Esophagus squamous epithelium (tissue), 4 donors: ENCODE results near the gene WDR54.

Experiments
- POLR2A ChIP-seq, 4 donors: fragments of 450-650 bp; IDR thresholded peaks; one replicate each; pipeline ENCODE4 v1.6.1; 2017; ENCODE audit warnings: antibody characterized with exemption in 4 of 4, mild to moderate bottlenecking in 4 of 4, moderate library complexity in 3 of 4
- TF ChIP-seq, protein P1 (sequence below), 6 experiments: fragments of 450-650 bp in 4 of 6; fragments of 200-600 bp in 2 of 6; sonication (generic) in 2 of 6; IDR thresholded peaks; one replicate each; pipeline ENCODE4 v1.5.1; 2016 to 2019; ENCODE audit warnings: antibody characterized with exemption in 6 of 6, mild to moderate bottlenecking in 4 of 6, moderate library complexity in 4 of 6

DNA sequence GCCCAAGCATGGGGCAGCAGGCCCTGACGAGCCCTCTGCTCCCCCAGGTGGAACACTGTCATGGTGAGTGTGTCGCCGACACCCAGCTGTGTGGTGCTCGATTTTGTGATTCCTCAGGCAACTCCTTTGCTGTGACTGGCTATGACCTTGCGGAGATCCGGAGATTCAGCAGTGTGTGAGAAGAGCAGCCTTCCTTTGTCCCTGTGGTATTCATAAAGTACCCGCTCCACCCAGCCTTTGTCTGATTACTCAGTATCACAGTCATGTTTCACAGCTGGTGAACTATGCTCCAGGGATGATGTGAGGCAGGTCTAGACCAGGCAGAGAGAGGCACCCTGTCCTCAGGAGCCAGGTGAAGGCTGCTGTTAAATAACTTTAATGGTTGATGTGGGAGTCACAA, 4.0 kb downstream of the WDR54 start:
- TF ChIP-seq, protein P1, sequence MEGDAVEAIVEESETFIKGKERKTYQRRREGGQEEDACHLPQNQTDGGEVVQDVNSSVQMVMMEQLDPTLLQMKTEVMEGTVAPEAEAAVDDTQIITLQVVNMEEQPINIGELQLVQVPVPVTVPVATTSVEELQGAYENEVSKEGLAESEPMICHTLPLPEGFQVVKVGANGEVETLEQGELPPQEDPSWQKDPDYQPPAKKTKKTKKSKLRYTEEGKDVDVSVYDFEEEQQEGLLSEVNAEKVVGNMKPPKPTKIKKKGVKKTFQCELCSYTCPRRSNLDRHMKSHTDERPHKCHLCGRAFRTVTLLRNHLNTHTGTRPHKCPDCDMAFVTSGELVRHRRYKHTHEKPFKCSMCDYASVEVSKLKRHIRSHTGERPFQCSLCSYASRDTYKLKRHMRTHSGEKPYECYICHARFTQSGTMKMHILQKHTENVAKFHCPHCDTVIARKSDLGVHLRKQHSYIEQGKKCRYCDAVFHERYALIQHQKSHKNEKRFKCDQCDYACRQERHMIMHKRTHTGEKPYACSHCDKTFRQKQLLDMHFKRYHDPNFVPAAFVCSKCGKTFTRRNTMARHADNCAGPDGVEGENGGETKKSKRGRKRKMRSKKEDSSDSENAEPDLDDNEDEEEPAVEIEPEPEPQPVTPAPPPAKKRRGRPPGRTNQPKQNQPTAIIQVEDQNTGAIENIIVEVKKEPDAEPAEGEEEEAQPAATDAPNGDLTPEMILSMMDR (IDR thresholded peaks at IDR 0.05) = no peak
- no peak for TF ChIP-seq POLR2A (IDR thresholded peaks at IDR 0.05)
